Large intestine (tissue), 3 donors: ENCODE results near the gene ZFAND6. TPM values are rescaled to one million over a fixed set of nuclear protein-coding genes. Genes with fewer than 3 reads are reported as not detected.

Source experiments
- DNase-seq, 2 donors: peaks; one replicate each; pipeline versions ENCODE4 v3.0.0 to v3.0.0-alpha.2; 2013
- H3K27ac ChIP-seq: one replicate; pipeline ENCODE4 v1.5.1; 2013; ENCODE audit warnings: low read length
- H3K27me3 ChIP-seq: 2 replicates; pipeline ENCODE4 v1.6.1; 2013; ENCODE audit warnings: low read length; ENCODE audit not compliant: control insufficient read depth, insufficient read depth
- H3K36me3 ChIP-seq: 2 replicates; pipeline ENCODE4 v1.6.1; 2013; ENCODE audit warnings: low read length; ENCODE audit not compliant: control insufficient read depth, insufficient read depth
- H3K4me1 ChIP-seq: one replicate; pipeline ENCODE4 v1.6.1; 2013; ENCODE audit warnings: low read length; ENCODE audit not compliant: control insufficient read depth, insufficient read depth
- H3K4me3 ChIP-seq: one replicate; pipeline ENCODE4 v1.5.1; 2013; ENCODE audit warnings: low read length
- H3K9me3 ChIP-seq: one replicate; pipeline ENCODE4 v1.6.1; 2013; ENCODE audit warnings: mild to moderate bottlenecking, low read depth, low read length, moderate library complexity; ENCODE audit not compliant: control insufficient read depth
- WGBS: methylation state at CpG from one replicate; pipeline ENCODE4 v1.1.5; 2013; ENCODE audit warnings: low lambda C conversion rate; ENCODE audit not compliant: insufficient coverage; 5-methylcytosine and 5-hydroxymethylcytosine counted together
- polyA plus RNA-seq: library from polyadenylated mRNA; unstranded; fragments of 120-200 nt; gene quantifications from one replicate; pipeline ENCODE4 v1.2.1, GENCODE V29; 2013

The ZFAND6 gene
- polyA plus RNA-seq, 1 donor = 86.3 TPM

GRCh38 chr15:80183886-80184285 is 124.4 kb downstream of the ZFAND6 start:
- no peak for DNase-seq
- Histone ChIP-seq H3K27me3 (no peaks in the 10 kb centered on the region), H3K9me3 (no peaks in the 10 kb centered on the region), H3K27ac (no peak overlapping the region), H3K4me1 (peaks cover 4% of the 10 kb centered on the region), H3K36me3 (peaks cover 81% of the 10 kb centered on the region), H3K4me3 (no peak overlapping the region)
- no CpG with 5 or more reads among the region's 6 CpGs for WGBS

GRCh38 chr15:80184554-80184953 is 125.1 kb downstream of the ZFAND6 start:
- no CpG with 5 or more reads among the region's 7 CpGs for WGBS
- Histone ChIP-seq H3K36me3 (peaks cover 77% of the 10 kb centered on the region), H3K4me3 (no peak overlapping the region), H3K9me3 (no peaks in the 10 kb centered on the region), H3K4me1 (peaks cover 5% of the 10 kb centered on the region), H3K27ac (no peak overlapping the region), H3K27me3 (no peaks in the 10 kb centered on the region)
- DNase-seq = no peak

- H3K36me3 ChIP-seq = peaks cover 71% of the 10 kb centered on the region
Observed at GRCh38 chr15:80185152-80185551, 125.7 kb downstream of the ZFAND6 start.

GRCh38 chr15:80186066-80186465 is 126.6 kb downstream of the ZFAND6 start:
- WGBS = no CpG with 5 or more reads among the region's 7 CpGs
- no peaks in the 10 kb centered on the region for H3K27me3 ChIP-seq
- no peak overlapping the region for H3K4me3 ChIP-seq
- peaks cover 63% of the 10 kb centered on the region for H3K36me3 ChIP-seq
- no peak for DNase-seq
- H3K27ac ChIP-seq = no peak overlapping the region
- no peaks in the 10 kb centered on the region for H3K9me3 ChIP-seq
- peaks cover 5% of the 10 kb centered on the region for H3K4me1 ChIP-seq

More at GRCh38 chr15:80185152-80185551, 125.7 kb downstream of the ZFAND6 start:
- DNase-seq = no peak
- Histone ChIP-seq H3K4me3 (no peak overlapping the region), H3K4me1 (peaks cover 5% of the 10 kb centered on the region), H3K9me3 (no peaks in the 10 kb centered on the region), H3K27ac (no peak overlapping the region), H3K27me3 (no peaks in the 10 kb centered on the region)
- no CpG with 5 or more reads among the region's 2 CpGs for WGBS

GRCh38 chr15:80186597-80186996 is 127.1 kb downstream of the ZFAND6 start:
- Histone ChIP-seq H3K9me3 (no peaks in the 10 kb centered on the region), H3K27me3 (no peaks in the 10 kb centered on the region), H3K4me3 (no peak overlapping the region), H3K27ac (no peak overlapping the region), H3K4me1 (peaks cover 6% of the 10 kb centered on the region), H3K36me3 (peaks cover 58% of the 10 kb centered on the region)
- no CpG with 5 or more reads among the region's 1 CpG for WGBS
- DNase-seq = no peak

Other genes with a start within 250 kb of the ZFAND6 start
- 98.4 TPM for gene MTHFS, start 162.7 kb upstream of the ZFAND6 start, polyA plus RNA-seq
- gene BCL2A1, start 88.5 kb upstream of the ZFAND6 start, polyA plus RNA-seq = 4.9 TPM
- 57.6 TPM for gene FAH, start 93.3 kb downstream of the ZFAND6 start, polyA plus RNA-seq
- gene CTXND1, start 192.5 kb downstream of the ZFAND6 start, polyA plus RNA-seq = 0.70 TPM